ENCODE measurements around the gene YLPM1.

- TF ChIP-seq EGR1 (IDR thresholded peaks at IDR 0.05; ENCODE audit: borderline replicate concordance in 1 of 2, low read depth in 2 of 2, low read length in 2 of 2) (no peak), POLR2AphosphoS5 (IDR thresholded peaks at IDR 0.05; ENCODE audit: low read length) (no peak), EZH2 (IDR thresholded peaks at IDR 0.05; ENCODE audit: borderline replicate concordance, control insufficient read depth, low read depth, low read length) (no peak), FOXK2 (IDR thresholded peaks at IDR 0.05) (no peak), CTCF (IDR thresholded peaks at IDR 0.05 in 2 of 3, conservative IDR thresholded peaks at IDR 0.05 in 1 of 3; ENCODE audit: control insufficient read depth in 2 of 3, extremely low read depth in 1 of 3, insufficient read depth in 1 of 3, low read depth in 3 of 3, low read length in 3 of 3) (no peak), ATF2 (IDR thresholded peaks at IDR 0.05; ENCODE audit: low read length) (no peak), CEBPB (IDR thresholded peaks at IDR 0.05; ENCODE audit: borderline replicate concordance in 1 of 2, low read depth in 2 of 2, low read length in 2 of 2) (no peak), EP300 (IDR thresholded peaks at IDR 0.05; ENCODE audit: borderline replicate concordance in 1 of 2, control insufficient read depth in 1 of 2, low read depth in 2 of 2, low read length in 2 of 2) (no peak), KAT2A (conservative IDR thresholded peaks at IDR 0.05; ENCODE audit: control insufficient read depth, low read depth, low read length) (no peak), JUNB (IDR thresholded peaks at IDR 0.05) (no peak), HDAC2 (IDR thresholded peaks at IDR 0.05) (no peak)
Measured at GRCh38 chr14:74859757-74860552, 96.8 kb downstream of the YLPM1 start.
